HCT116 (cell line): Measurements from ENCODE around the gene WDR31. TPM values are rescaled to one million over a fixed set of nuclear protein-coding genes. Genes with fewer than 3 reads are reported as not detected.

Source experiments
- ATAC-seq: fragments of 200-7000 bp; cut with Tn5 transposase; 2 replicates; pipeline ENCODE4 v1.9.1; 2020; ENCODE audit warnings: mild to moderate bottlenecking, moderate library complexity
- BruUV-seq: library from RNA; stranded (reverse); fragments of 400-500 nt; replicated peaks from 2 replicates; lab custom pipeline; 2021; lab: Mats Ljungman, UMichigan
- CTCF ChIA-PET: fragments of 300-600 bp; sonication (Branson Sonifier 250); formaldehyde crosslinking; loops from one replicate; lab custom pipeline; 2021; ENCODE audit warnings: antibody characterized with exemption; lab: Charles Lee
- POLR2A ChIA-PET: fragments of 300-600, 350-600 bp; sonication (Branson Sonifier 250); formaldehyde crosslinking; loops from one replicate; lab custom pipeline; 2021; ENCODE audit warnings: antibody characterized with exemption; lab: Charles Lee
- RAD21 ChIA-PET, 2 experiments: fragments of 300-600 bp; sonication (Branson Sonifier 250); formaldehyde crosslinking; loops; one replicate each; lab custom pipeline; 2023; ENCODE audit warnings: low total read pairs in 2 of 2; ENCODE audit not compliant: uncharacterized antibody in 2 of 2, unreplicated experiment in 2 of 2, low non-redundant PET in 1 of 2; lab: Charles Lee
- DNase-seq: peaks from one replicate; pipeline ENCODE4 v3.0.0-alpha.2; 2010; ENCODE audit warnings: low read depth, low spot score
- H2AFZ ChIP-seq: fragments of 200-600 bp; shearing (Covaris generic), sonication (generic); 2 replicates; pipeline ENCODE4 v1.6.1; 2017; ENCODE audit warnings: low read depth, mixed run types, mixed read lengths, antibody characterized with exemption, low read length; ENCODE audit not compliant: poor library complexity, severe bottlenecking
- H3K27ac ChIP-seq: 2 replicates; pipeline ENCODE4 v1.5.1; 2012; ENCODE audit warnings: low read depth, low read length
- H3K27me3 ChIP-seq: fragments of 200-600 bp; sonication (generic); 2 replicates; pipeline ENCODE4 v1.6.1; 2016; ENCODE audit warnings: mixed run types, low read length, mixed read lengths; ENCODE audit not compliant: insufficient read depth
- H3K36me3 ChIP-seq, 2 experiments: fragments of 200-500 bp in 1 of 2; fragments of 200-600 bp in 1 of 2; sonication (Bioruptor generic) in 1 of 2; sonication (generic) in 1 of 2; 2 replicates each; pipeline versions ENCODE4 v1.5.1 to v1.6.1; 2014 to 2016; ENCODE audit warnings: low read length in 2 of 2, inconsistent platforms in 1 of 2, mixed read lengths in 1 of 2, mixed run types in 1 of 2; ENCODE audit not compliant: insufficient read depth in 2 of 2, control insufficient read depth in 1 of 2
- H3K4me1 ChIP-seq, 2 experiments: fragments of 200-600 bp in 1 of 2; sonication (generic) in 1 of 2; 2 replicates each; pipeline versions ENCODE4 v1.5.1 to v1.6.1; 2012 to 2017; ENCODE audit warnings: low read length in 2 of 2, inconsistent platforms in 1 of 2, mild to moderate bottlenecking in 1 of 2, mixed read lengths in 1 of 2, mixed run types in 1 of 2, moderate library complexity in 1 of 2; ENCODE audit not compliant: insufficient read depth in 2 of 2, control insufficient read depth in 1 of 2
- H3K4me2 ChIP-seq: fragments of 200-600 bp; sonication (generic); 2 replicates; pipeline ENCODE4 v1.6.1; 2017; ENCODE audit warnings: mixed run types, low read length, mixed read lengths
- H3K4me3 ChIP-seq, 2 experiments: fragments of 200-600 bp in 1 of 2; sonication (generic) in 1 of 2; replicated peaks in 1 of 2; 2 replicates each; pipeline ENCODE4 v1.5.1; 2011 to 2016; ENCODE audit warnings: low read length in 2 of 2, control low read depth in 1 of 2, low read depth in 1 of 2, mild to moderate bottlenecking in 1 of 2, mixed read lengths in 1 of 2, mixed run types in 1 of 2
- H3K79me2 ChIP-seq: fragments of 200-600 bp; sonication (generic); 2 replicates; pipeline ENCODE4 v1.6.1; 2017; ENCODE audit warnings: mild to moderate bottlenecking, mixed run types, low read length, moderate library complexity, mixed read lengths; ENCODE audit not compliant: insufficient read depth
- H3K9ac ChIP-seq: fragments of 200-600 bp; sonication (generic); 2 replicates; pipeline ENCODE4 v1.6.1; 2016; ENCODE audit warnings: low read length, mixed read lengths
- H3K9me2 ChIP-seq: fragments of 200-600 bp; sonication (generic), shearing (Covaris generic); 2 replicates; pipeline ENCODE4 v1.6.1; 2017; ENCODE audit warnings: mixed run types, mild to moderate bottlenecking, moderate library complexity; ENCODE audit not compliant: insufficient read depth
- H3K9me3 ChIP-seq, 2 experiments: fragments of 200-500 bp in 1 of 2; fragments of 200-600 bp in 1 of 2; sonication (Bioruptor generic) in 1 of 2; sonication (generic) in 1 of 2; 2 replicates each; pipeline ENCODE4 v1.6.1; 2014 to 2017; ENCODE audit warnings: low read length in 2 of 2, mixed read lengths in 2 of 2, inconsistent platforms in 1 of 2, low read depth in 1 of 2, mild to moderate bottlenecking in 1 of 2, mixed run types in 1 of 2, moderate library complexity in 1 of 2; ENCODE audit not compliant: control insufficient read depth in 1 of 2, insufficient read depth in 1 of 2
- H4K20me1 ChIP-seq: fragments of 200-600 bp; sonication (generic), shearing (Covaris generic); 2 replicates; pipeline ENCODE4 v1.6.1; 2017; ENCODE audit warnings: mixed run types, mild to moderate bottlenecking, moderate library complexity; ENCODE audit not compliant: insufficient read depth
- ATF3 ChIP-seq: IDR thresholded peaks from 2 replicates; pipeline ENCODE4 v1.6.1; 2012
- CBX3 ChIP-seq: IDR thresholded peaks from 2 replicates; pipeline ENCODE4 v1.6.1; 2012; ENCODE audit warnings: low read depth
- EGR1 ChIP-seq: IDR thresholded peaks from 2 replicates; pipeline ENCODE4 v1.6.1; 2012; ENCODE audit warnings: low read depth
- ELF1 ChIP-seq: IDR thresholded peaks from 2 replicates; pipeline ENCODE4 v1.6.1; 2012; ENCODE audit warnings: low read depth, borderline replicate concordance
- EZH2 ChIP-seq: fragments of 200-600 bp; sonication (generic); IDR thresholded peaks from 2 replicates; pipeline ENCODE4 v1.6.1; 2017; ENCODE audit warnings: antibody characterized with exemption, mixed run types
- EZH2phosphoT487 ChIP-seq: fragments of 200-600 bp; IDR thresholded peaks from 2 replicates; pipeline ENCODE4 v1.6.1; 2018; ENCODE audit warnings: antibody characterized with exemption, borderline replicate concordance
- POLR2A ChIP-seq: IDR thresholded peaks from 2 replicates; pipeline ENCODE4 v1.7.0; 2011; ENCODE audit warnings: borderline replicate concordance; ENCODE audit not compliant: insufficient read depth, insufficient read length; ENCODE audit errors: extremely low read depth
- POLR2AphosphoS5 ChIP-seq: IDR thresholded peaks from 2 replicates; pipeline ENCODE4 v1.6.1; 2011; ENCODE audit warnings: mild to moderate bottlenecking, low read depth, low read length, moderate library complexity
- RAD21 ChIP-seq: IDR thresholded peaks from 2 replicates; pipeline ENCODE4 v1.6.1; 2012; ENCODE audit warnings: low read depth, mild to moderate bottlenecking
- REST ChIP-seq: IDR thresholded peaks from 2 replicates; pipeline ENCODE4 v1.6.1; 2012; ENCODE audit warnings: low read depth
- SIN3A ChIP-seq: IDR thresholded peaks from 2 replicates; pipeline ENCODE4 v1.6.1; 2012; ENCODE audit warnings: low read depth
- SRF ChIP-seq: IDR thresholded peaks from 2 replicates; pipeline ENCODE4 v1.6.1; 2012; ENCODE audit warnings: low read depth
- TCF7L2 ChIP-seq: IDR thresholded peaks from 2 replicates; pipeline ENCODE4 v1.7.0; 2011; ENCODE audit warnings: borderline replicate concordance, inconsistent platforms; ENCODE audit not compliant: insufficient read depth, insufficient read length; ENCODE audit errors: extremely low read depth
- YY1 ChIP-seq: IDR thresholded peaks from 2 replicates; pipeline ENCODE4 v1.6.1; 2011; ENCODE audit warnings: low read length, low read depth, moderate library complexity, mild to moderate bottlenecking; ENCODE audit not compliant: insufficient replicate concordance; ENCODE audit errors: extremely low read depth
- ZBTB33 ChIP-seq: IDR thresholded peaks from 2 replicates; pipeline ENCODE4 v1.6.1; 2011; ENCODE audit warnings: mild to moderate bottlenecking, low read length, moderate library complexity; ENCODE audit not compliant: insufficient replicate concordance; ENCODE audit errors: extremely low read depth
- ZNF274 ChIP-seq: fragments of 200-500 bp; sonication (Bioruptor generic); IDR thresholded peaks from 2 replicates; pipeline ENCODE4 v1.6.1; 2014; ENCODE audit warnings: mild to moderate bottlenecking, low read depth, low read length, inconsistent platforms
- intact Hi-C: fragments of 100-400 bp; cut with micrococcal nuclease; formaldehyde crosslinking; loops from 2 replicates; pipeline ENCODE4 v1.10.0; 2022
- total RNA-seq: library from RNA; stranded (reverse); gene quantifications from one replicate; pipeline ENCODE4 v1.2.1, GENCODE V29; 2021; ENCODE audit not compliant: unreplicated experiment

WDR31 gene
- total RNA-seq, 1 experiment from 2014 or later = 5.9 TPM

GRCh38 chr9:113311961-113312360 lies 28.1 kb downstream of the WDR31 start:
- Histone ChIP-seq H3K4me2 (no peak overlapping the region), H3K27ac (no peak overlapping the region), H4K20me1 (no peaks in the 10 kb centered on the region), H3K27me3 (no peaks in the 10 kb centered on the region), H3K9ac (no peak overlapping the region), H2AFZ (no peak overlapping the region), H3K4me1 (no peaks in the 10 kb centered on the region), H3K79me2 (no peaks in the 10 kb centered on the region), H3K4me3 (no peak overlapping the region), H3K9me3 (no peaks in the 10 kb centered on the region), H3K36me3 (no peaks in the 10 kb centered on the region), H3K9me2 (no peaks in the 10 kb centered on the region)
- intact Hi-C loops = no loop called here
- ATAC-seq = no peak
- CTCF ChIA-PET = no interaction called here
- BruUV-seq = no TSS peak
- DNase-seq = no peak
- no peak for TF ChIP-seq SRF
- RAD21 ChIA-PET = no interaction called here
- POLR2A ChIA-PET = no interaction called here

GRCh38 chr9:113310538-113310937 lies 29.5 kb downstream of the WDR31 start:
- Histone ChIP-seq H3K9ac (no peak overlapping the region), H3K4me3 (no peak overlapping the region), H3K9me2 (no peaks in the 10 kb centered on the region), H2AFZ (no peak overlapping the region), H3K4me1 (no peaks in the 10 kb centered on the region), H3K27me3 (no peaks in the 10 kb centered on the region), H3K9me3 (no peaks in the 10 kb centered on the region), H3K36me3 (no peaks in the 10 kb centered on the region), H4K20me1 (no peaks in the 10 kb centered on the region), H3K79me2 (no peaks in the 10 kb centered on the region), H3K27ac (no peak overlapping the region), H3K4me2 (no peak overlapping the region)
- ATAC-seq = no peak
- ChIA-PET RAD21 (no interaction called here), POLR2A (no interaction called here), CTCF (interaction anchor here (0.7 kb wide), 1 partner anchor 30 kb away, joined by 4 read pairs; the partner anchor contains the start of gene WDR31)
- BruUV-seq = no TSS peak
- intact Hi-C loops = no loop called here
- no peak for DNase-seq
- TF ChIP-seq ZBTB33 = no peak
- no peak for TF ChIP-seq YY1
- no peak for TF ChIP-seq ATF3
- no peak for TF ChIP-seq CBX3
- no peak for TF ChIP-seq ZNF274
- TF ChIP-seq POLR2A = no peak
- no peak for TF ChIP-seq ELF1
- no peak for TF ChIP-seq SIN3A
- no peak for TF ChIP-seq POLR2AphosphoS5
- TF ChIP-seq SRF = no peak
- no peak for TF ChIP-seq TCF7L2
- TF ChIP-seq EZH2phosphoT487 = no peak
- no peak for TF ChIP-seq REST
- no peak for TF ChIP-seq RAD21
- TF ChIP-seq EGR1 = no peak
- no peak for TF ChIP-seq EZH2
